Transverse colon (tissue), 4 donors: ENCODE measurements around the gene GABRR3.

Experiments used
- POLR2AphosphoS5 ChIP-seq, 3 donors: sonication (generic); formaldehyde crosslinking; IDR thresholded peaks; one replicate each; pipeline ENCODE4 v1.6.1; 2016; ENCODE audit warnings: antibody characterized with exemption in 3 of 3
- TF ChIP-seq, protein P1 (sequence below), 5 experiments: fragments of 200-600 bp in 3 of 5; fragments of 450-650 bp in 2 of 5; sonication (generic) in 3 of 5; IDR thresholded peaks; 1 replicate in 2 of 5; 2 replicates in 3 of 5; pipeline ENCODE4 v1.5.1; 2016 to 2017; ENCODE audit warnings: antibody characterized with exemption in 5 of 5, inconsistent platforms in 3 of 5, mild to moderate bottlenecking in 2 of 5, moderate library complexity in 1 of 5

DNA sequence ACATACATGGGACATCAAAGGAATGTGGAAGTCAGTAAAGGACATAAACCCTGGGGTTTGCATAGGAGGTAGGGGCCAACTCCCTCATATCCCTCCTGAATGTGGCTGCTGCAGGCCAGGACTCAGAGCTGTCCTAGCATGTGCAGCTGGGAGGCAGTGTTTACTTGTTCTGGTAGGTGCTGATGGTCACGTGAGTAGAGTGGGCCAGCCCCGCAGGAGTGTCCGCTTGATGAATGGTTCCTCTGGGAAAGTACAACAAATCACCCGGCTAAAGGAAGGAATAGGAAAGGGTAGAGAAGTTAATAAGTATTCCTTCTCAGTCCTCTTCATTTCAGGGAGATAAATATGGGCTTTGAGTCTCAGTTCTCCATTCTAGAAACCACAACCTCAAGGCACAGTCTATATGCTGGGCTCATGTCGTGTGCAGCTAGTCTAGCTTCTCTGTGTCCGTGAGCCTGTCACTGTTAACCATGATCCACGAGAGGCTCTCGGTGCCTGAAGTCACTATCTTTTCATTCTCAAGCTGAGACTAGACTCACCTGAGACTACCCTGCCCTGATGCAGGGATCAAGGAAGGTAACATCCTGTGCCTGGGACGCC lies 80.8 kb downstream of the GABRR3 start:
- TF ChIP-seq, protein P1, sequence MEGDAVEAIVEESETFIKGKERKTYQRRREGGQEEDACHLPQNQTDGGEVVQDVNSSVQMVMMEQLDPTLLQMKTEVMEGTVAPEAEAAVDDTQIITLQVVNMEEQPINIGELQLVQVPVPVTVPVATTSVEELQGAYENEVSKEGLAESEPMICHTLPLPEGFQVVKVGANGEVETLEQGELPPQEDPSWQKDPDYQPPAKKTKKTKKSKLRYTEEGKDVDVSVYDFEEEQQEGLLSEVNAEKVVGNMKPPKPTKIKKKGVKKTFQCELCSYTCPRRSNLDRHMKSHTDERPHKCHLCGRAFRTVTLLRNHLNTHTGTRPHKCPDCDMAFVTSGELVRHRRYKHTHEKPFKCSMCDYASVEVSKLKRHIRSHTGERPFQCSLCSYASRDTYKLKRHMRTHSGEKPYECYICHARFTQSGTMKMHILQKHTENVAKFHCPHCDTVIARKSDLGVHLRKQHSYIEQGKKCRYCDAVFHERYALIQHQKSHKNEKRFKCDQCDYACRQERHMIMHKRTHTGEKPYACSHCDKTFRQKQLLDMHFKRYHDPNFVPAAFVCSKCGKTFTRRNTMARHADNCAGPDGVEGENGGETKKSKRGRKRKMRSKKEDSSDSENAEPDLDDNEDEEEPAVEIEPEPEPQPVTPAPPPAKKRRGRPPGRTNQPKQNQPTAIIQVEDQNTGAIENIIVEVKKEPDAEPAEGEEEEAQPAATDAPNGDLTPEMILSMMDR (IDR thresholded peaks at IDR 0.05): no peak
- TF ChIP-seq POLR2AphosphoS5 (IDR thresholded peaks at IDR 0.05): no peak
